ENCODE data around the gene SH3GLB1.

GRCh38 chr1:86731416-86731815 is 27.0 kb downstream of the SH3GLB1 start:
- TF ChIP-seq CTCF (IDR thresholded peaks at IDR 0.05) (no peak), POLR2A (IDR thresholded peaks at IDR 0.05) (no peak)
